Mammary epithelial cell (primary cell): ENCODE results near the gene CC2D2A.

Source experiments
- CTCF ChIP-seq, 2 donors: IDR thresholded peaks in 1 of 2; conservative IDR thresholded peaks in 1 of 2; 2 replicates each; pipeline ENCODE4 v1.5.1; 2011 to 2012; ENCODE audit warnings: inconsistent platforms in 2 of 2, low read length in 2 of 2, mild to moderate bottlenecking in 2 of 2, control low read depth in 1 of 2, low read depth in 1 of 2; ENCODE audit not compliant: insufficient read depth in 1 of 2; ENCODE audit errors: extremely low read depth in 1 of 2
- EZH2 ChIP-seq: IDR thresholded peaks from 2 replicates; pipeline ENCODE4 v1.6.1; 2012; ENCODE audit warnings: low read length, inconsistent platforms, borderline replicate concordance

GRCh38 chr4:15451181-15451865, 18.4 kb upstream of the CC2D2A start:
- TF ChIP-seq CTCF (conservative IDR thresholded peaks at IDR 0.05 in 1 of 2, IDR thresholded peaks at IDR 0.05 in 1 of 2; ENCODE audit: extremely low read depth in 1 of 2, insufficient read depth in 1 of 2, low read depth in 1 of 2, low read length in 2 of 2) (no peak), EZH2 (no peak)
